AG10803 (cell line): Measurements from ENCODE around the gene ADGRD2.

Experiments
- DNase-seq: peaks from one replicate; pipeline ENCODE4 v3.0.0; 2010; ENCODE audit warnings: low read depth
- H3K4me3 ChIP-seq: 2 replicates; pipeline ENCODE4 v1.5.1; 2011; ENCODE audit warnings: mild to moderate bottlenecking, low read length, control low read depth
- TF ChIP-seq, protein P1 (sequence below): conservative IDR thresholded peaks from 2 replicates; pipeline ENCODE4 v1.5.1; 2011; ENCODE audit warnings: mild to moderate bottlenecking, low read length, control low read depth, inconsistent platforms

The ADGRD2 gene

GRCh38 chr9:124437086-124437485 lies 13.2 kb upstream of the ADGRD2 start:
- H3K4me3 ChIP-seq: no peak overlapping the region
- DNase-seq: no peak
- TF ChIP-seq, protein P1, sequence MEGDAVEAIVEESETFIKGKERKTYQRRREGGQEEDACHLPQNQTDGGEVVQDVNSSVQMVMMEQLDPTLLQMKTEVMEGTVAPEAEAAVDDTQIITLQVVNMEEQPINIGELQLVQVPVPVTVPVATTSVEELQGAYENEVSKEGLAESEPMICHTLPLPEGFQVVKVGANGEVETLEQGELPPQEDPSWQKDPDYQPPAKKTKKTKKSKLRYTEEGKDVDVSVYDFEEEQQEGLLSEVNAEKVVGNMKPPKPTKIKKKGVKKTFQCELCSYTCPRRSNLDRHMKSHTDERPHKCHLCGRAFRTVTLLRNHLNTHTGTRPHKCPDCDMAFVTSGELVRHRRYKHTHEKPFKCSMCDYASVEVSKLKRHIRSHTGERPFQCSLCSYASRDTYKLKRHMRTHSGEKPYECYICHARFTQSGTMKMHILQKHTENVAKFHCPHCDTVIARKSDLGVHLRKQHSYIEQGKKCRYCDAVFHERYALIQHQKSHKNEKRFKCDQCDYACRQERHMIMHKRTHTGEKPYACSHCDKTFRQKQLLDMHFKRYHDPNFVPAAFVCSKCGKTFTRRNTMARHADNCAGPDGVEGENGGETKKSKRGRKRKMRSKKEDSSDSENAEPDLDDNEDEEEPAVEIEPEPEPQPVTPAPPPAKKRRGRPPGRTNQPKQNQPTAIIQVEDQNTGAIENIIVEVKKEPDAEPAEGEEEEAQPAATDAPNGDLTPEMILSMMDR: no peak

- DNase-seq: no peak
- no peak overlapping the region for H3K4me3 ChIP-seq
- TF ChIP-seq, protein P1: no peak
Measured at GRCh38 chr9:124438091-124438490, 12.2 kb upstream of the ADGRD2 start.

GRCh38 chr9:124439086-124439485 lies 11.2 kb upstream of the ADGRD2 start:
- TF ChIP-seq, protein P1: no peak
- no peak for DNase-seq
- no peak overlapping the region for H3K4me3 ChIP-seq

GRCh38 chr9:124439686-124440243 lies 10.5 kb upstream of the ADGRD2 start:
- TF ChIP-seq, protein P1: no peak

GRCh38 chr9:124440786-124441185 lies 9.5 kb upstream of the ADGRD2 start:
- DNase-seq: no peak
- H3K4me3 ChIP-seq: no peak overlapping the region
- TF ChIP-seq, protein P1: no peak

More at GRCh38 chr9:124439686-124440243, 10.5 kb upstream of the ADGRD2 start:
- no peak overlapping the region for H3K4me3 ChIP-seq
- DNase-seq: no peak

DNA sequence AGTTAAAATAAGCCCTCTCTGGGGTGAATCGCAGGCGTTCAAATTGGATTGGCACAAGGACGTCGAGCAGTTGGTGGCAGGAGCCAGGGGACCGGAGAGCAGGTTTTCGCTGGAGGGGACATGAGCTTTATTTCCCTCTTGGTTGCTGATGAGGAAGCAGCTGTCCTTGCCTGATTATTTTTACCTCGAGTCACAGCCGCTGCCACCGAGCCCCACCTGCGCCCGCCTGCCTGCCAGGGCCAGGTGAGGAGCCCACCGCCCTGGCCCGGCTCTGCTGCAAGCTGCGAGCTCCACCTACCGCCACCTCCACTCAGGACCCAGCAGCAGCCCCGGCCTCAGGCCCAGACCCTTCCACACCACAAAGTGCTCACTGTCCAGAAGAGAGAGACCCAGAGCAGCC lies 9.0 kb upstream of the ADGRD2 start:
- no peak for DNase-seq
- TF ChIP-seq, protein P1: no peak
- no peak overlapping the region for H3K4me3 ChIP-seq

DNA sequence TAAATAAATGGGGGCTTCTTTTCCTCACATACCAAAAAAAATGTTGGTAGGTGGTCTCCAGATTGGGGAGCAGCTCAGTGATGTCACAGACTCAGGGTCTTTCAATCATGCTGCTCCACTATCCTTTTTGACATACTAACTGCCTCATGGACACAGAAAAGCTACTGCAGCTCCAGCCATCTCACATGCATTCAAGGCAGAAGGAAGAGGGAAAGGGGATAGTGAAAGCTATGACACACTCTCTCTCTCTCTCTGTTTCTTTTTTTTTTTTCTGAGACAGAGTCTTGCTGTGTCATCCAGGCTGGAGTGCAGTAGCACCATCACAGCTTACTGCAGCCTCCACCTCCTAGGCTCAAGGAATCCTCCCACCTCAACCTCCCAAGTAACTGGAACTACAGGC lies 7.9 kb upstream of the ADGRD2 start:
- no peak for DNase-seq

More for the DNA sequence above, 7.9 kb upstream of the ADGRD2 start:
- TF ChIP-seq, protein P1: no peak
- H3K4me3 ChIP-seq: no peak overlapping the region
